ENCODE data around the gene UST. TPM values are rescaled to one million over a fixed set of nuclear protein-coding genes. Genes with fewer than 3 reads are reported as not detected.

The UST gene
- total RNA-seq, 2 donors from 2014 or later, result 1.1 to 2.7 TPM

DNA sequence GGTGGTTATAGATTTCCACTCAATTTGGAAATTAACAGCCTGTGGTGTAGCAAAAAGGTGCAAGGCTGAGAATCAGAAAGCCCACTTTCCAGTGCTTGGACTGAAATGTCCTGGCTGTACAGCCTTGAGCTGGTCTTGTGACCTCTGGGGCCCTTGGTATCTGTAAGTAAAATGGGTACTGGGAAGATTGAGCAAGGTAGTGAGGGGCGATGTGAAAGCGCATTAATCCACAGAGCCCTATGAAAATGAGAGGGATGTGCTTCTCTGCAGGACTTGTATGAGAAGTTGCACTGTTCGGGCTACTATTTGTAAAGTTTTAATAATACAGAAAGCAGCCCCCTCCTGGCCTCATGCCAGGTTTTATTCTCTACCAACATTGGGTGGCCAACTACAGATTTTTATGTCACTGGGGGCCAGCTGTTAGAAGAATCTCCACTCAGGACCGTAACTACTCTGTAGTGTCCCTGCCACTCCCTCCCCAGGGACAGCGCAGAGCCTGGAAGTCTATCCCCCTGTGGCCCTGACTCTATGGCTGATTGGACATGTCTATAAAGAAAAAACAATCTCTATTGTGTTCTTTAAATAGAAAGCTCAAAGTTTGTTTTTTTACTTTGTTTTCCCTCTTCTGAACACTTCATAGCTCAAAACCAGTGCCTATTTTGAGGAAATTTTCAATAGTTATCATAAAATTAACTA is 316.0 kb downstream of the UST start:
- TF ChIP-seq, protein P1, sequence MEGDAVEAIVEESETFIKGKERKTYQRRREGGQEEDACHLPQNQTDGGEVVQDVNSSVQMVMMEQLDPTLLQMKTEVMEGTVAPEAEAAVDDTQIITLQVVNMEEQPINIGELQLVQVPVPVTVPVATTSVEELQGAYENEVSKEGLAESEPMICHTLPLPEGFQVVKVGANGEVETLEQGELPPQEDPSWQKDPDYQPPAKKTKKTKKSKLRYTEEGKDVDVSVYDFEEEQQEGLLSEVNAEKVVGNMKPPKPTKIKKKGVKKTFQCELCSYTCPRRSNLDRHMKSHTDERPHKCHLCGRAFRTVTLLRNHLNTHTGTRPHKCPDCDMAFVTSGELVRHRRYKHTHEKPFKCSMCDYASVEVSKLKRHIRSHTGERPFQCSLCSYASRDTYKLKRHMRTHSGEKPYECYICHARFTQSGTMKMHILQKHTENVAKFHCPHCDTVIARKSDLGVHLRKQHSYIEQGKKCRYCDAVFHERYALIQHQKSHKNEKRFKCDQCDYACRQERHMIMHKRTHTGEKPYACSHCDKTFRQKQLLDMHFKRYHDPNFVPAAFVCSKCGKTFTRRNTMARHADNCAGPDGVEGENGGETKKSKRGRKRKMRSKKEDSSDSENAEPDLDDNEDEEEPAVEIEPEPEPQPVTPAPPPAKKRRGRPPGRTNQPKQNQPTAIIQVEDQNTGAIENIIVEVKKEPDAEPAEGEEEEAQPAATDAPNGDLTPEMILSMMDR (IDR thresholded peaks at IDR 0.05), result no peak
- Histone ChIP-seq H3K27me3 (no peaks in the 10 kb centered on the region), H3K9ac (ENCODE audit: low read depth in 2 of 2, low read length in 2 of 2) (no peak overlapping the region), H3K4me1 (peaks cover 8% of the 10 kb centered on the region), H3K27ac (no peak overlapping the region), H3K4me3 (no peak overlapping the region), H3K36me3 (no peaks in the 10 kb centered on the region), H3K9me3 (no peaks in the 10 kb centered on the region)
- intact Hi-C loops (cut with DNase I), result no loop called here
- no peak for DNase-seq

DNA sequence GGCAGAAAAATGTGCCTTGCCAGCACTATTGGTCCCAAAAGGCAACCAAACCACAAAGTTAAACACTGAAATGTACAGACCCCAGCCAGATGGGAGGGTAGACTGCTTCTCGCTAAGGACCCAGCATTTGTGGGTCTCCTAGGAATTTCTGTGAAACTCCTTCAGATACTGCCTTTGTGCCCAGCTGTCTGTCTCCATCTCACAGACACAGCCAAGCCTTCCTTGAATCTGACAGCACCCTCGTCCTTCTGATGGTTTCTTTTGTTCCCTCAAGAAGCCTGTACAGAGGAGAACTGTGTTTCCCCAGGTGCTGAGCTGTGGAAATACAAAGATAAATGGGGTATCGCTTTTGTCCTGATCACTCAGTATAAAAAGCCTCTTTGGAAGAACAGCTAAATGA is 316.6 kb downstream of the UST start:
- no peak for DNase-seq
- no peak overlapping the region for H3K27ac ChIP-seq
- H3K9me3 ChIP-seq, result no peaks in the 10 kb centered on the region
- TF ChIP-seq, protein P1 (IDR thresholded peaks at IDR 0.05), result no peak
- H3K9ac ChIP-seq (ENCODE audit: low read depth in 2 of 2, low read length in 2 of 2), result no peak overlapping the region
- intact Hi-C loops (cut with DNase I), result no loop called here
- H3K36me3 ChIP-seq, result no peaks in the 10 kb centered on the region
- no peaks in the 10 kb centered on the region for H3K27me3 ChIP-seq
- H3K4me3 ChIP-seq, result no peak overlapping the region
- H3K4me1 ChIP-seq, result peaks cover 8% of the 10 kb centered on the region

DNA sequence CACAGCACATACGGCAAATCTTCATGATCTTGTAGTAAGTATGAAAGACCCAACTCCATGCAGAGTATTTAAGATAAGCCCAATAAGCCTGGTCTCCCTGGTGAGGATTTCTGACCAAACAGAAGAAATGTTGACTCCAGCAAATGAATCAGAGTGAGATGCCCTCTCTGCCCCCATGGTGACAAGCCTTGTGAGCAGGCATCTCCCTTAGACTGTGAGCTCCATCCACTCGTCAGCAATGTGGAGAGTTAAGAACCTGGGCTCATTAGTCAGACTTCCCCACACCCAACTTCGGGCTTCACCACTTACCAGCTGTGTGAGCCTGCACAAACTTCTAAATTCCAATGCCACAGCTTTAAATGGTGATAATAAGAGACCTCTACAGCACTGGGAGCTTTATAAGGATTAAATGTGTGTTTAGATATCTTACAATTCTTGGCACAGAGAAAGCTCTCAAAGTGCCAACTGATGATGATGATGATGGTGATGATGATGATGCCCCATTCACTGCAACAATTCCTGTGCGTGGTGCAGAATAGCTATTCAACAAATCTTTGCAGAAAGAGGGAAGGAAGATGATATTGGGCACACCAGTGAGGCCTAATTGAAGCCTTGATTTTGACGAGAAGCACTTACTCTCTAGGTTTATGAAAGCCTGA is 317.3 kb downstream of the UST start:
- Histone ChIP-seq H3K9ac (ENCODE audit: low read depth in 2 of 2, low read length in 2 of 2) (no peak overlapping the region), H3K27me3 (no peaks in the 10 kb centered on the region), H3K4me1 (peaks cover 8% of the 10 kb centered on the region), H3K36me3 (no peaks in the 10 kb centered on the region), H3K9me3 (no peaks in the 10 kb centered on the region), H3K4me3 (no peak overlapping the region), H3K27ac (no peak overlapping the region)
- intact Hi-C loops (cut with DNase I), result no loop called here
- TF ChIP-seq, protein P1 (IDR thresholded peaks at IDR 0.05), result no peak
- DNase-seq, result no peak

DNA sequence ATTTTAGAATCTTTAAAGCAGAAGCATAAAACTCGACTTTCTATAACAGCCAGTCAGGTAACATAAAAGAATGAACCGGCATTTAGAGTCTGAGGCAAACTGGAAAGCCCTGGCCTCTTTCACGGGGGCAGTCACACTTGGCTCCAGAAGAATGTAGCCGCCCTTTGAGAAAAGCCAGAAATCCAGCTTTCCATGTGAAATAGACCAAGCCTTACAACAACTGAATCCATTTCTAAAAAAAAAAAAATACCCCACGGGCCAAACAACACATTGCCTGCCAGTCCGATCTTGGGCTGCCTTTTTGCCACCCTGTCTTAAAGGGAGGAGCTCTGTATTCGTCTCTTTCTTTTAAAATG is 317.8 kb downstream of the UST start:
- Histone ChIP-seq H3K27me3 (no peaks in the 10 kb centered on the region), H3K9ac (ENCODE audit: low read depth in 2 of 2, low read length in 2 of 2) (no peak overlapping the region), H3K36me3 (no peaks in the 10 kb centered on the region), H3K4me1 (peaks cover 8% of the 10 kb centered on the region), H3K4me3 (no peak overlapping the region), H3K27ac (no peak overlapping the region), H3K9me3 (no peaks in the 10 kb centered on the region)
- intact Hi-C loops (cut with DNase I), result no loop called here
- no peak for DNase-seq
- TF ChIP-seq, protein P1 (IDR thresholded peaks at IDR 0.05), result no peak

DNA sequence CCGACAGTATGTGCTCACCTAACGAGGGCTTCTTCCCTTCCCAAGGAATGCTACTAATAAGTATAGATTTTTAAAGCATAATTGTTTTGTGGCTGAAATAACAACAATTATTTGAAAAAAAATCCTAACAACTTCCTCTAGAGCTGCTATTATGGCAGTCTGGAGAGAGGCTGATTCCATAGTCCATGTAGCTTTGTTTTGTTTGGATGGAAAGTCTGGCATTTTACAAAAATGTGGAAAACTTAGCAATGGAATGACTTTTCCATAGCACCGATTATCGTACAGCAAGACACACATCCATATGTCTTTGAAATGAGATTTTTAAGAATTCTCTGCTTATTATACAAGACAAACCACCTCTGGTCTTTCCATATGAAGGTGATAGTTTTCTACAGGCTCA is 318.3 kb downstream of the UST start:
- DNase-seq, result no peak
- H3K9me3 ChIP-seq, result no peaks in the 10 kb centered on the region
- TF ChIP-seq, protein P1 (IDR thresholded peaks at IDR 0.05), result no peak
- no peak overlapping the region for H3K27ac ChIP-seq
- H3K27me3 ChIP-seq, result no peaks in the 10 kb centered on the region
- intact Hi-C loops (cut with DNase I), result no loop called here
- H3K4me3 ChIP-seq, result no peak overlapping the region
- H3K9ac ChIP-seq (ENCODE audit: low read depth in 2 of 2, low read length in 2 of 2), result no peak overlapping the region
- no peaks in the 10 kb centered on the region for H3K36me3 ChIP-seq
- peaks cover 5% of the 10 kb centered on the region for H3K4me1 ChIP-seq
